Measurements from ENCODE around the gene ARL8A. TPM values are rescaled to one million over a fixed set of nuclear protein-coding genes. Genes with fewer than 3 reads are reported as not detected.
"Not testable (repeated sequence)": the region's sequence is repeated elsewhere in the genome, so short reads cannot be mapped to it uniquely, and the experiment has no call there.

Gene ARL8A
- 57.8 and 59.7 TPM in 2 replicates for total RNA-seq

GRCh38 chr1:202144402-202145067, at the start of gene ARL8A:
TSS of gene ARL8A (minus strand) at chr1:202144737. CDS start at chr1:202144572, 165 bp downstream.
- DNase-seq (ENCODE audit: low read depth) = no peak
- Histone ChIP-seq H3K4me3 (ENCODE audit: low read depth, low read length) (peak within 1 kb of the TSS; percentile 96), H3K27me3 (ENCODE audit: control insufficient read depth, insufficient read depth, low read length) (no peaks in the 10 kb centered on the region), H3K36me3 (ENCODE audit: control insufficient read depth, insufficient read depth, low read length) (peaks cover 1% of the 10 kb centered on the region)
- TF ChIP-seq CTCF (IDR thresholded peaks at IDR 0.05; ENCODE audit: insufficient read depth, low read length, poor library complexity, severe bottlenecking) = no peak

GRCh38 chr1:202194328-202194648, 49.8 kb upstream of the ARL8A start:
- no peak for TF ChIP-seq CTCF (IDR thresholded peaks at IDR 0.05; ENCODE audit: insufficient read depth, low read length, poor library complexity, severe bottlenecking)
- H3K36me3 ChIP-seq (ENCODE audit: control insufficient read depth, insufficient read depth, low read length) = no peaks in the 10 kb centered on the region
- H3K4me3 ChIP-seq (ENCODE audit: low read depth, low read length) = no peak overlapping the region
- H3K27me3 ChIP-seq (ENCODE audit: control insufficient read depth, insufficient read depth, low read length) = peaks cover 31% of the 10 kb centered on the region
- no peak for DNase-seq (ENCODE audit: low read depth)

GRCh38 chr1:202193614-202194327, 49.2 kb upstream of the ARL8A start, which contains the start of gene LGR6:
TSS of gene LGR6 (plus strand) at chr1:202193799. CDS start at chr1:202193990, 191 bp downstream.
- no peak for DNase-seq (ENCODE audit: low read depth)
- no peak within 1 kb of the TSS for H3K4me3 ChIP-seq (ENCODE audit: low read depth, low read length)
- TF ChIP-seq CTCF (IDR thresholded peaks at IDR 0.05; ENCODE audit: insufficient read depth, low read length, poor library complexity, severe bottlenecking) = no peak
- peaks cover 31% of the 10 kb centered on the region for H3K27me3 ChIP-seq (ENCODE audit: control insufficient read depth, insufficient read depth, low read length)
- H3K36me3 ChIP-seq (ENCODE audit: control insufficient read depth, insufficient read depth, low read length) = no peaks in the 10 kb centered on the region

GRCh38 chr1:202192770-202193613, 48.5 kb upstream of the ARL8A start:
- H3K27me3 ChIP-seq (ENCODE audit: control insufficient read depth, insufficient read depth, low read length) = peaks cover 35% of the 10 kb centered on the region
- H3K4me3 ChIP-seq (ENCODE audit: low read depth, low read length) = no peak overlapping the region
- DNase-seq (ENCODE audit: low read depth) = no peak
- no peaks in the 10 kb centered on the region for H3K36me3 ChIP-seq (ENCODE audit: control insufficient read depth, insufficient read depth, low read length)
- peak; percentile 95 for TF ChIP-seq CTCF (IDR thresholded peaks at IDR 0.05; ENCODE audit: insufficient read depth, low read length, poor library complexity, severe bottlenecking)

- not testable (repeated sequence) for DNase-seq (ENCODE audit: low read depth)
Observed at GRCh38 chr1:202191391-202191790, 46.9 kb upstream of the ARL8A start.

More at GRCh38 chr1:202191391-202191790, 46.9 kb upstream of the ARL8A start:
- H3K36me3 ChIP-seq (ENCODE audit: control insufficient read depth, insufficient read depth, low read length); H3K4me3 ChIP-seq (ENCODE audit: low read depth, low read length): not testable (repeated sequence)
- H3K27me3 ChIP-seq (ENCODE audit: control insufficient read depth, insufficient read depth, low read length) = peaks cover 40% of the 10 kb centered on the region
